ENCODE data around the gene PIP5K1C. TPM values are rescaled to one million over a fixed set of nuclear protein-coding genes. Genes with fewer than 3 reads are reported as not detected.

PIP5K1C gene
- 1 to 10 TPM; 5.3 to 9.8 (median 7.6) TPM for total RNA-seq
- long read RNA-seq: 0 reads

DNA sequence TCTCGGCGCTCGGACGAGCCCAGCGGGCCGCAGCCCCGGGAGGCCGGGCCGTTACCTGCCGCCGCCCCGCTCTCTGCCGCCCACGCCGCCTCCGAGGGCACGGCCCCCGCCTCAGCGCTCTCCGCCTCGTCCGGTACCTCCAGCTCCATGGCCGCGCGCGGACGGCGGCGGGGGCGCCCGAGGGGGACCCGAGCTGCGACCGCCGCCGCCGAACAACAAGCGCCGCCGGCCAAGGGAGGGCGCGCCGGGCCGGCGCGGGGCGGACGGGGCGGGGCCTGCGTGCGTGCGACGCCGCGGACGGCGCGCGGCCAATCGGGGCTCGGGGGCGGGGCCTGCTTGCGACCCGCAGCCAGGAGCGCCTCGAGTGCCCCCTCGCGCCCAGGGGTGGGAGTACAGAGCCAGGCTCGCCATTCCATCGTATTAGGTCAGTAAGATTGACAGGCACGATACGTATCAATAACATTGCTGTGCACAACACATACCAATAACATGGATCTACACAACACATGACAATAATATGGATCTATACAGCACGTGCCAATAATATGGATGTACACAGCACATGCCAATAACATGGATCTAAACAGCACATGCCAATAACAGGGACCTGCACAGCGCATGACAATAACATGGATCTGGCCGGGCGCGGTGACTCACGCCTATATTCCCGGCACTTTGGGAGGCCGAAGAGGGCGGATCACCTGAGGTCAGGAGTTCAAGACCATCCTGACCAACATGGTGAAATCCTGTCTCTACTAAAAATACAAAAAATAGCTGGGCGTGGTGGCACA, at the start of gene PIP5K1C:
Gene PIP5K1C (minus strand): TSS at position 227 of the 791 bp plus-strand sequence. CDS start 78 bp downstream, at position 149.
- Histone ChIP-seq H3K36me3 (no peaks in the 10 kb centered on the region), H3K4me1 (no peaks in the 10 kb centered on the region), H3K9me3 (no peaks in the 10 kb centered on the region), H3K27ac (peak within 1 kb of the TSS; percentile 53 to 81 (median 66)), H3K27me3 (no peaks in the 10 kb centered on the region), H3K4me3 (peak within 1 kb of the TSS; percentile 61 to 86 (median 71))
- WGBS (ENCODE audit: insufficient coverage, low coverage, low lambda C conversion rate, missing lambda C conversion rate): 9% methylated on average over 9 of the region's 82 CpGs
- TF ChIP-seq POLR2A (IDR thresholded peaks at IDR 0.05): peak; percentile 64
- TF ChIP-seq, protein P1, sequence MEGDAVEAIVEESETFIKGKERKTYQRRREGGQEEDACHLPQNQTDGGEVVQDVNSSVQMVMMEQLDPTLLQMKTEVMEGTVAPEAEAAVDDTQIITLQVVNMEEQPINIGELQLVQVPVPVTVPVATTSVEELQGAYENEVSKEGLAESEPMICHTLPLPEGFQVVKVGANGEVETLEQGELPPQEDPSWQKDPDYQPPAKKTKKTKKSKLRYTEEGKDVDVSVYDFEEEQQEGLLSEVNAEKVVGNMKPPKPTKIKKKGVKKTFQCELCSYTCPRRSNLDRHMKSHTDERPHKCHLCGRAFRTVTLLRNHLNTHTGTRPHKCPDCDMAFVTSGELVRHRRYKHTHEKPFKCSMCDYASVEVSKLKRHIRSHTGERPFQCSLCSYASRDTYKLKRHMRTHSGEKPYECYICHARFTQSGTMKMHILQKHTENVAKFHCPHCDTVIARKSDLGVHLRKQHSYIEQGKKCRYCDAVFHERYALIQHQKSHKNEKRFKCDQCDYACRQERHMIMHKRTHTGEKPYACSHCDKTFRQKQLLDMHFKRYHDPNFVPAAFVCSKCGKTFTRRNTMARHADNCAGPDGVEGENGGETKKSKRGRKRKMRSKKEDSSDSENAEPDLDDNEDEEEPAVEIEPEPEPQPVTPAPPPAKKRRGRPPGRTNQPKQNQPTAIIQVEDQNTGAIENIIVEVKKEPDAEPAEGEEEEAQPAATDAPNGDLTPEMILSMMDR (IDR thresholded peaks at IDR 0.05): peak; percentile 70 to 96 (median 76)
- intact Hi-C loops (cut with DNase I): loop anchor here in 1 of 2 donors (5.0 kb wide), 1 partner anchor 33 kb away; no protein-coding TSS in a partner anchor
- ATAC-seq: peak; percentile 97 to 100 (median 98)
- DNase-seq: peak; percentile 92 to 93 (median 92)

GRCh38 chr19:3748965-3749364, 48.7 kb upstream of the PIP5K1C start:
- no peak overlapping the region for H3K27ac ChIP-seq
- peak; percentile 55 to 67 (median 61) for ATAC-seq
- peak in 2 of 3 donors; percentile 57 to 64 for DNase-seq
- no peak overlapping the region for H3K4me3 ChIP-seq
- intact Hi-C loops (cut with DNase I): no loop called here
- H3K27me3 ChIP-seq: no peaks in the 10 kb centered on the region
- H3K4me1 ChIP-seq: no peaks in the 10 kb centered on the region
- 37% methylated on average over 8 of the region's 8 CpGs for WGBS (ENCODE audit: insufficient coverage, low coverage, low lambda C conversion rate, missing lambda C conversion rate)
- no peaks in the 10 kb centered on the region for H3K9me3 ChIP-seq
- H3K36me3 ChIP-seq: peaks cover 0 to 33% (median 1%) of the 10 kb centered on the region in 4 donors
- TF ChIP-seq, protein P1 (IDR thresholded peaks at IDR 0.05): no peak
- TF ChIP-seq POLR2A (IDR thresholded peaks at IDR 0.05): no peak

GRCh38 chr19:3746371-3747056, 46.2 kb upstream of the PIP5K1C start:
- no peaks in the 10 kb centered on the region for H3K4me1 ChIP-seq
- peaks cover 0 to 14% (median 1%) of the 10 kb centered on the region in 4 donors for H3K36me3 ChIP-seq
- no peaks in the 10 kb centered on the region for H3K9me3 ChIP-seq
- intact Hi-C loops (cut with DNase I): no loop called here
- no peaks in the 10 kb centered on the region for H3K27me3 ChIP-seq
- ATAC-seq (no peak), DNase-seq (no peak)
- H3K27ac ChIP-seq: no peak overlapping the region
- H3K4me3 ChIP-seq: no peak overlapping the region
- TF ChIP-seq POLR2A (IDR thresholded peaks at IDR 0.05): no peak
- TF ChIP-seq, protein P1 (IDR thresholded peaks at IDR 0.05): no peak
- 82% methylated on average over 14 of the region's 31 CpGs for WGBS (ENCODE audit: insufficient coverage, low coverage, low lambda C conversion rate, missing lambda C conversion rate)

DNA sequence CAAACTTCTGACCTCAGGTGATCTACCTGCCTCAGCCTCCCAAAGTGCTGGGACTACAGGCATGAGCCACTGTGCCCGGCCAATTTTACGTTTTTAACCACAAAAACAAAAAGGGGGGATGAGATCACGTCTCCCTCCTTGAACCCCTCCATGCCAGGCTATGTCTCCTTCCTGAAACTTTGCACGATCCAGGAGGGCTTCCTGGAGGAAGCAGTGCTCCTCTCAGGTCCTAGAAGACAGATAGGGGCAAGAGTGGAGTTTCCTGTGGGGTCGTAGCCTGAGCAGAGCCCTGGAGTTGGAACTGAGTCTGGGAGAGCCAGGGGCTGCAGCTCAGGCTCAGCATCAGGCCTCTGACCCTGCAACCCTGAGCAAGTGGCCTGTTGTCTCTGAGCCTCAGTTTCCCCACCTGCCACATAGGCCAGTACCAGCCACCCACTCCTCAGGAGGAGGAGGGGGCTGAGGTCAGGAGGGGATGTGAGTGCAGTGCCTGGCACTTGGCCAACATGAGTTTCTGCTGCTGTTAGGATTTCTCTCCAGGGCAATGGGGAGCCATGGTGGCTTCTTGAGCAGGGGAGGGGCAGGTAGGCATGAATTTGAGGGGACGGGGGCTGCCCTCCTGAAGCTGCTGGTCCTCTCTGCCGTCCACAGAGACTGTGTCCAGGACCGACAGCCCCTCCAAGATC, 45.2 kb upstream of the PIP5K1C start:
- Histone ChIP-seq H3K27me3 (no peaks in the 10 kb centered on the region), H3K27ac (no peak overlapping the region), H3K4me1 (no peaks in the 10 kb centered on the region), H3K9me3 (no peaks in the 10 kb centered on the region), H3K4me3 (no peak overlapping the region), H3K36me3 (peaks cover 0 to 13% (median 1%) of the 10 kb centered on the region in 4 donors)
- DNase-seq: no peak
- 53% methylated on average over 4 of the region's 8 CpGs for WGBS (ENCODE audit: insufficient coverage, low coverage, low lambda C conversion rate, missing lambda C conversion rate)
- TF ChIP-seq, protein P1 (IDR thresholded peaks at IDR 0.05): no peak
- no peak for TF ChIP-seq POLR2A (IDR thresholded peaks at IDR 0.05)
- ATAC-seq: no peak
- intact Hi-C loops (cut with DNase I): no loop called here
